Loucy (cell line): Measurements from ENCODE around the gene TGIF2.

Experiments
- H2AFZ ChIP-seq: fragments of 200-600 bp; sonication (generic); 2 replicates; pipeline ENCODE4 v1.6.0; 2016; ENCODE audit warnings: antibody characterized with exemption, mild to moderate bottlenecking, low read length, moderate library complexity
- H3F3A ChIP-seq: fragments of 200-600 bp; 2 replicates; pipeline ENCODE4 v1.6.0; 2016; ENCODE audit warnings: antibody characterized with exemption, low read depth, mild to moderate bottlenecking
- H3K27me3 ChIP-seq: fragments of 200-600 bp; sonication (generic); 2 replicates; pipeline ENCODE4 v1.6.1; 2014; ENCODE audit warnings: low read length, mild to moderate bottlenecking; ENCODE audit not compliant: insufficient read depth, poor library complexity, severe bottlenecking
- H3K36me3 ChIP-seq: fragments of 200-600 bp; sonication (generic); 2 replicates; pipeline ENCODE4 v1.6.1; 2016; ENCODE audit warnings: low read length; ENCODE audit not compliant: insufficient read depth
- H3K4me1 ChIP-seq: fragments of 200-600 bp; sonication (generic); 2 replicates; pipeline ENCODE4 v1.5.1; 2014; ENCODE audit warnings: low read length, mild to moderate bottlenecking; ENCODE audit not compliant: insufficient read depth, poor library complexity, severe bottlenecking
- H3K4me2 ChIP-seq: fragments of 200-600 bp; sonication (generic); 2 replicates; pipeline ENCODE4 v1.6.0; 2014; ENCODE audit warnings: antibody characterized with exemption, low read length, low read depth, mild to moderate bottlenecking; ENCODE audit not compliant: poor library complexity, severe bottlenecking
- H3K4me3 ChIP-seq: fragments of 200-600 bp; sonication (generic); 2 replicates; pipeline ENCODE4 v1.5.1; 2014; ENCODE audit warnings: low read length, mild to moderate bottlenecking, mixed read lengths; ENCODE audit not compliant: poor library complexity, severe bottlenecking
- H3K79me2 ChIP-seq: fragments of 200-600 bp; sonication (generic); 2 replicates; pipeline ENCODE4 v1.6.1; 2014; ENCODE audit warnings: low read length; ENCODE audit not compliant: insufficient read depth
- H3K9ac ChIP-seq: fragments of 200-600 bp; sonication (generic); 2 replicates; pipeline ENCODE4 v1.6.0; 2014; ENCODE audit warnings: mild to moderate bottlenecking, low read depth, low read length, moderate library complexity; ENCODE audit not compliant: poor library complexity, severe bottlenecking
- H3K9me2 ChIP-seq: fragments of 200-600 bp; sonication (generic); replicated peaks from 2 replicates; pipeline ENCODE4 v1.6.1; 2016; ENCODE audit warnings: low read depth, low read length, mixed read lengths
- H3K9me3 ChIP-seq: fragments of 200-600 bp; sonication (generic); 2 replicates; pipeline ENCODE4 v1.6.1; 2014; ENCODE audit warnings: mild to moderate bottlenecking, antibody characterized with exemption, low read length, low read depth; ENCODE audit not compliant: insufficient read depth
- H4K20me1 ChIP-seq: fragments of 200-600 bp; sonication (generic); 2 replicates; pipeline ENCODE4 v1.6.0; 2014; ENCODE audit warnings: antibody characterized with exemption, low read length, mild to moderate bottlenecking; ENCODE audit not compliant: insufficient read depth, poor library complexity, severe bottlenecking
- EZH2phosphoT487 ChIP-seq: fragments of 200-600 bp; IDR thresholded peaks from 2 replicates; pipeline ENCODE4 v1.6.1; 2018; ENCODE audit warnings: antibody characterized with exemption, mild to moderate bottlenecking, moderate library complexity, borderline replicate concordance
- TF ChIP-seq, protein P1 (sequence below): fragments of 200-600 bp; sonication (generic); conservative IDR thresholded peaks from 2 replicates; pipeline ENCODE4 v1.5.1; 2014; ENCODE audit warnings: mild to moderate bottlenecking, antibody characterized with exemption, low read length

TGIF2 gene

GRCh38 chr20:36582821-36583220, 9.4 kb downstream of the TGIF2 start:
- Histone ChIP-seq H4K20me1 (peaks cover 15% of the 10 kb centered on the region), H3K36me3 (peaks cover 54% of the 10 kb centered on the region; the same call in 1 of the 2 replicates)

GRCh38 chr20:36584018-36584481, 10.7 kb downstream of the TGIF2 start:
- no peak for TF ChIP-seq EZH2phosphoT487
- TF ChIP-seq, protein P1, sequence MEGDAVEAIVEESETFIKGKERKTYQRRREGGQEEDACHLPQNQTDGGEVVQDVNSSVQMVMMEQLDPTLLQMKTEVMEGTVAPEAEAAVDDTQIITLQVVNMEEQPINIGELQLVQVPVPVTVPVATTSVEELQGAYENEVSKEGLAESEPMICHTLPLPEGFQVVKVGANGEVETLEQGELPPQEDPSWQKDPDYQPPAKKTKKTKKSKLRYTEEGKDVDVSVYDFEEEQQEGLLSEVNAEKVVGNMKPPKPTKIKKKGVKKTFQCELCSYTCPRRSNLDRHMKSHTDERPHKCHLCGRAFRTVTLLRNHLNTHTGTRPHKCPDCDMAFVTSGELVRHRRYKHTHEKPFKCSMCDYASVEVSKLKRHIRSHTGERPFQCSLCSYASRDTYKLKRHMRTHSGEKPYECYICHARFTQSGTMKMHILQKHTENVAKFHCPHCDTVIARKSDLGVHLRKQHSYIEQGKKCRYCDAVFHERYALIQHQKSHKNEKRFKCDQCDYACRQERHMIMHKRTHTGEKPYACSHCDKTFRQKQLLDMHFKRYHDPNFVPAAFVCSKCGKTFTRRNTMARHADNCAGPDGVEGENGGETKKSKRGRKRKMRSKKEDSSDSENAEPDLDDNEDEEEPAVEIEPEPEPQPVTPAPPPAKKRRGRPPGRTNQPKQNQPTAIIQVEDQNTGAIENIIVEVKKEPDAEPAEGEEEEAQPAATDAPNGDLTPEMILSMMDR, result no peak
- H2AFZ ChIP-seq, result no peak overlapping the region
- peaks cover 46% of the 10 kb centered on the region; the same call in 1 of the 2 replicates for H3K36me3 ChIP-seq

More at GRCh38 chr20:36582821-36583220, 9.4 kb downstream of the TGIF2 start:
- no peak overlapping the region for H3K4me2 ChIP-seq
- no peaks in the 10 kb centered on the region for H3K27me3 ChIP-seq
- no peaks in the 10 kb centered on the region for H3K9me2 ChIP-seq
- peaks cover 15% of the 10 kb centered on the region for H3K79me2 ChIP-seq
- H2AFZ ChIP-seq, result no peak overlapping the region
- TF ChIP-seq, protein P1, result no peak
- TF ChIP-seq EZH2phosphoT487, result no peak
- H3K9me3 ChIP-seq, result no peaks in the 10 kb centered on the region
- H3K4me3 ChIP-seq, result no peak overlapping the region
- H3F3A ChIP-seq, result no peaks in the 10 kb centered on the region
- no peak overlapping the region for H3K9ac ChIP-seq
- H3K4me1 ChIP-seq, result peaks cover 7% of the 10 kb centered on the region

GRCh38 chr20:36585410-36586125, 12.2 kb downstream of the TGIF2 start:
- no peaks in the 10 kb centered on the region for H3K4me1 ChIP-seq
- H3K27me3 ChIP-seq, result no peaks in the 10 kb centered on the region
- no peaks in the 10 kb centered on the region for H3K79me2 ChIP-seq
- H3K4me2 ChIP-seq, result no peak overlapping the region
- H4K20me1 ChIP-seq, result no peaks in the 10 kb centered on the region
- no peaks in the 10 kb centered on the region for H3K9me3 ChIP-seq
- H3F3A ChIP-seq, result no peaks in the 10 kb centered on the region
- H3K9me2 ChIP-seq, result no peaks in the 10 kb centered on the region
- no peak overlapping the region for H2AFZ ChIP-seq
- no peak overlapping the region for H3K4me3 ChIP-seq
- peaks cover 32% of the 10 kb centered on the region; the same call in 1 of the 2 replicates for H3K36me3 ChIP-seq
- H3K9ac ChIP-seq, result no peak overlapping the region
- TF ChIP-seq EZH2phosphoT487, result no peak
- TF ChIP-seq, protein P1, result no peak

More at GRCh38 chr20:36584018-36584481, 10.7 kb downstream of the TGIF2 start:
- Histone ChIP-seq H4K20me1 (peaks cover 5% of the 10 kb centered on the region), H3K9me2 (no peaks in the 10 kb centered on the region), H3K9ac (no peak overlapping the region), H3K4me1 (no peaks in the 10 kb centered on the region), H3F3A (no peaks in the 10 kb centered on the region), H3K4me2 (no peak overlapping the region), H3K27me3 (no peaks in the 10 kb centered on the region), H3K79me2 (0 out of 2 replicates have a peak, but pooled peaks cover 3% of the 10 kb centered on the region), H3K4me3 (no peak overlapping the region), H3K9me3 (no peaks in the 10 kb centered on the region)
